A549 (cell line): Measurements from ENCODE around the gene DIRAS3. TPM values are rescaled to one million over a fixed set of nuclear protein-coding genes. Genes with fewer than 3 reads are reported as not detected.

Experiments used
- ATAC-seq, 2 experiments: fragments of 200-7000 bp in 1 of 2; fragments of >200 bp in 1 of 2; cut with Nextera tagmentation in 1 of 2; cut with Tn5 transposase in 1 of 2; 3 replicates each; pipeline versions ENCODE4 v1.8.0 to v1.9.1; 2018 to 2020; ENCODE audit warnings: mild to moderate bottlenecking in 1 of 2, moderate library complexity in 1 of 2
- CTCF ChIA-PET: fragments of 300-600 bp; sonication (Branson Sonifier 250); formaldehyde crosslinking; extraction: SDS; loops from one replicate; lab custom pipeline; 2021; ENCODE audit warnings: antibody characterized with exemption, inconsistent platforms; lab: Yijun Ruan, JAX
- POLR2A ChIA-PET: fragments of 350-600 bp; formaldehyde crosslinking; extraction: SDS; loops from one replicate; lab custom pipeline; 2021; ENCODE audit warnings: antibody characterized with exemption, inconsistent platforms; lab: Yijun Ruan, JAX
- DNase-seq, 2 experiments: peaks; one replicate each; pipeline versions ENCODE4 v3.0.0 to v3.0.0-alpha.2; 2011 to 2016; ENCODE audit warnings: low read depth in 1 of 2, low spot score in 1 of 2
- FAIRE-seq: peaks from 2 replicates; lab custom pipeline; 2011; peaks lifted over from hg19 to GRCh38; lab: Jason Lieb, UNC
- H3K27ac ChIP-seq, 2 experiments: fragments of >200 bp; sonication (Bioruptor Twin); formaldehyde crosslinking; 3 replicates each; pipeline ENCODE4 v1.5.1; 2016 to 2017
- H3K4me1 ChIP-seq: fragments of >200 bp; sonication (Bioruptor Twin); formaldehyde crosslinking; 3 replicates; pipeline ENCODE4 v1.6.1; 2016
- H3K4me2 ChIP-seq: fragments of >200 bp; sonication (Bioruptor Twin); formaldehyde crosslinking; 3 replicates; pipeline ENCODE4 v1.6.1; 2016
- H3K4me3 ChIP-seq: fragments of >200 bp; sonication (Bioruptor Twin); formaldehyde crosslinking; 3 replicates; pipeline ENCODE4 v1.5.1; 2016
- H3K9me3 ChIP-seq: fragments of >200 bp; sonication (Bioruptor Twin); formaldehyde crosslinking; 3 replicates; pipeline ENCODE4 v1.6.1; 2016
- BHLHE40 ChIP-seq: IDR thresholded peaks from 2 replicates; pipeline ENCODE4 v1.6.1; 2012; ENCODE audit warnings: low read depth, low read length, inconsistent platforms
- CEBPB ChIP-seq, 2 experiments: fragments of >200 bp in 1 of 2; sonication (Bioruptor Twin) in 1 of 2; formaldehyde crosslinking in 1 of 2; IDR thresholded peaks; 2 replicates each; pipeline ENCODE4 v1.6.1; 2012 to 2016
- EHMT2 ChIP-seq: fragments of 200-600 bp; sonication (generic); IDR thresholded peaks from 2 replicates; pipeline ENCODE4 v1.6.1; 2016; ENCODE audit warnings: antibody characterized with exemption, low read depth, mild to moderate bottlenecking, moderate library complexity
- FOSL2 ChIP-seq, 2 experiments: fragments of 450-650 bp in 1 of 2; fragments of >200 bp in 1 of 2; sonication (Bioruptor Twin) in 1 of 2; formaldehyde crosslinking; IDR thresholded peaks; 2 replicates each; pipeline versions ENCODE4 v1.5.0 to v1.6.1; 2016 to 2020; ENCODE audit warnings: mild to moderate bottlenecking in 1 of 2, moderate library complexity in 1 of 2
- GATA3 ChIP-seq: IDR thresholded peaks from 2 replicates; pipeline ENCODE4 v1.6.1; 2012; ENCODE audit warnings: borderline replicate concordance
- HDAC2 ChIP-seq: fragments of 200-600 bp; sonication (generic); IDR thresholded peaks from 2 replicates; pipeline ENCODE4 v1.6.1; 2016
- HEYL ChIP-seq: fragments of 250-450 bp; sonication (Bioruptor Pico); IDR thresholded peaks from 2 replicates; pipeline ENCODE4 v1.8.0; 2021; ENCODE audit warnings: mild to moderate bottlenecking, moderate library complexity
- HOXB5 ChIP-seq: fragments of 250-450 bp; sonication (Bioruptor Pico); IDR thresholded peaks from 2 replicates; pipeline ENCODE4 v1.5.0; 2020; ENCODE audit warnings: mild to moderate bottlenecking, moderate library complexity
- JUNB ChIP-seq: fragments of >200 bp; sonication (Bioruptor Twin); formaldehyde crosslinking; IDR thresholded peaks from 2 replicates; pipeline ENCODE4 v1.6.1; 2016
- KDM1A ChIP-seq: fragments of 200-600 bp; sonication (generic); IDR thresholded peaks from 2 replicates; pipeline ENCODE4 v1.6.1; 2016; ENCODE audit warnings: low read depth, mild to moderate bottlenecking
- KDM5A ChIP-seq: fragments of 200-600 bp; sonication (generic); IDR thresholded peaks from 2 replicates; pipeline ENCODE4 v1.6.1; 2016; ENCODE audit warnings: antibody characterized with exemption, mild to moderate bottlenecking
- NFE2L2 ChIP-seq: fragments of 150-350 bp; conservative IDR thresholded peaks from 2 replicates; pipeline ENCODE4 v1.6.1; 2014; ENCODE audit warnings: low read length
- NPAS2 ChIP-seq: fragments of 250-450 bp; sonication (Bioruptor Pico); IDR thresholded peaks from 2 replicates; pipeline ENCODE4 v1.8.0; 2022; ENCODE audit warnings: mild to moderate bottlenecking, moderate library complexity, borderline replicate concordance
- NR3C1 ChIP-seq: fragments of >200 bp; sonication (Bioruptor Twin); formaldehyde crosslinking; IDR thresholded peaks from 3 replicates; pipeline ENCODE4 v1.6.1; 2017
- POLR2AphosphoS2 ChIP-seq: conservative IDR thresholded peaks from 2 replicates; pipeline ENCODE4 v1.6.1; 2012; ENCODE audit warnings: low read length, improper control_type of control experiment, inconsistent platforms
- RARB ChIP-seq: fragments of 250-450 bp; sonication (Bioruptor Pico); IDR thresholded peaks from 2 replicates; pipeline ENCODE4 v1.8.0; 2021; ENCODE audit warnings: mild to moderate bottlenecking, moderate library complexity
- RNF2 ChIP-seq: fragments of 200-600 bp; sonication (generic); IDR thresholded peaks from 2 replicates; pipeline ENCODE4 v1.6.1; 2016; ENCODE audit warnings: low read depth, mild to moderate bottlenecking, antibody characterized with exemption, moderate library complexity, borderline replicate concordance
- TP53 ChIP-seq: fragments of 250-450 bp; sonication (Bioruptor Pico); IDR thresholded peaks from 2 replicates; pipeline ENCODE4 v1.5.0; 2021; ENCODE audit warnings: mild to moderate bottlenecking, moderate library complexity
- WGBS: methylation state at CpG from one replicate; pipeline ENCODE4 v1.1.6; 2017; ENCODE audit errors: missing lambda C conversion rate; 5-methylcytosine and 5-hydroxymethylcytosine counted together
- polyA plus RNA-seq, 4 experiments: library from polyadenylated mRNA; depleted of rRNA in 3 of 4; stranded (reverse); fragments of >200 nt; fragmentation: RNase III in 1 of 4; extraction: RNeasy Plus Mini Kit Qiagen cat#74134 plus additional on column Dnase treatment in 1 of 4; gene quantifications; 2 replicates in 3 of 4; 3 replicates in 1 of 4; pipeline ENCODE4 v1.2.3, GENCODE V29; 2011 to 2017
- TF ChIP-seq, protein P1 (sequence below): IDR thresholded peaks from 2 replicates; pipeline ENCODE4 v1.6.1; 2012
- TF ChIP-seq, protein P2 (sequence below): fragments of >200 bp; sonication (Bioruptor Twin); formaldehyde crosslinking; IDR thresholded peaks from 3 replicates; pipeline ENCODE4 v1.6.1; 2016

DIRAS3 gene
- polyA plus RNA-seq, 2 of the 4 experiments (the other 2 are of a cell fraction), result 1.8 to 3.6 TPM

DNA sequence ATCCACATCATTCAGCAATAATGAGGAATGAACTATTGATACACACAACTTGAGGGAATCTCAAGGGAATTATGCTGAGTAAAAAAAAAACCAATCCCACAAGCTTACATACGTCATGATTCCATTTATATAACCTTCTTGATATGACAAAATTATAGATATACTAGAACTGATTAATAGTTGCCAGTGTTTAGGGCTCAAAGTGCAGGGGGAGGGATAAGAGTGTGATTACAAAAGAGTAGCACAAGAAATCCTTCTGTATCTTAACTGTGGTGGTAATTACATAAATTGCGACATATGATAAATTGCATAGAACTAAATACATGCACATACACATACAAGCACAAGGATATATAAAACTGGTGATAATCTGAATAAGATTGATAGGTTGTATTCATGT is 13.5 kb downstream of the DIRAS3 start:
- DNase-seq, result no peak
- no peak overlapping the region for H3K4me3 ChIP-seq
- ChIA-PET CTCF (no interaction called here), POLR2A (no interaction called here)
- FAIRE-seq, result no peak
- no peaks in the 10 kb centered on the region for H3K4me1 ChIP-seq
- ATAC-seq, result no peak
- no peak overlapping the region for H3K27ac ChIP-seq
- 43% methylated on average over 2 of the region's 2 CpGs for WGBS
- TF ChIP-seq RNF2, result no peak
- no peak for TF ChIP-seq EHMT2
- no peak for TF ChIP-seq POLR2AphosphoS2
- TF ChIP-seq HEYL (CRISPR knock-in tag), result no peak
- no peak for TF ChIP-seq NR3C1
- H3K4me2 ChIP-seq, result no peak overlapping the region
- H3K9me3 ChIP-seq, result no peaks in the 10 kb centered on the region

DNA sequence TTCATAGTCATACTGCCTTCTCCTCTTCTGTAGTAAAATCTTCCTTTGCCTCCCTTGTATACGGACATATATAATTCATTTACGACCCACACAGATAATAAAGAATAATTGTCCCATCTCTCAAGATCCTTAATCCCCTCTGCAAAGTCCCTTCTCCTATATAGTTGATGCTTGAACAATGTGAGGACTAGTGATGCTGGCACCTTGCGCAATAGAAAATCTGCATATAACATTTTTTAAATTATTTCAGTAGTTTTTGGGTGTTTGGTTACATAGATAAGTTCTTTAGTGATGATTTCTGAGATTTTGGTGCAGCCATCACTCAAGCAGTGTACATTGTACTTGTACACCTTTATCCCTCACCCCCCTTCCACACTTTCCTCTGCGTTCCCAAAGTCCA is 21.0 kb downstream of the DIRAS3 start:
- 88% methylated on average over 4 of the region's 4 CpGs for WGBS
- H3K4me2 ChIP-seq, result no peak overlapping the region
- H3K4me1 ChIP-seq, result no peaks in the 10 kb centered on the region
- DNase-seq, result no peak
- ChIA-PET POLR2A (no interaction called here), CTCF (no interaction called here)
- ATAC-seq, result no peak
- no peak overlapping the region for H3K4me3 ChIP-seq
- H3K27ac ChIP-seq, result no peak overlapping the region
- no peak for FAIRE-seq
- no peaks in the 10 kb centered on the region for H3K9me3 ChIP-seq
- TF ChIP-seq CEBPB (IDR thresholded peaks at IDR 0.05) (peak in 1 of 2 experiments; percentile 44; a peak in 1 of 4 replicates), TP53 (CRISPR knock-in tag) (no peak), RARB (CRISPR knock-in tag) (no peak)

DNA sequence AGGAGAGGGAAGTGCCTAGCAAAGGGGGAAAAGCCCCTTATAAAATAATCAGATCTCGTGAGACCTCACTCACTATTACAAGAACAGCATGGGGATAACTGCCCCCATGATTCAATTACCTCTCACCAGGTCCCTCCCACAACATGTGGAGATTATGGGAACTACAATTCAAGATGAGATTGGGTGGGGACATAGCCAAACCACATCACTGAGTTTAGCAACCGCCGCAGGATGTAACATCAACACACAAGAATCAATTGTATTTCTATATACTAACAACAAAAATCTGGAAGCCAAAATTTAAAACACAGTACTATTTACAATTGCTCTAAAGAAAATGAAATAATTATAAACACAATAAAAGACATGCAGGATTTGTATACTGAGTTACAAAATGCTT is 21.9 kb downstream of the DIRAS3 start:
- DNase-seq (no peak), FAIRE-seq (no peak), ATAC-seq (no peak)
- POLR2A ChIA-PET, result no interaction called here
- Histone ChIP-seq H3K27ac (no peak overlapping the region), H3K4me1 (no peaks in the 10 kb centered on the region), H3K4me3 (no peak overlapping the region), H3K4me2 (no peak overlapping the region), H3K9me3 (no peaks in the 10 kb centered on the region)
- CTCF ChIA-PET, result no interaction called here
- WGBS, result 62% methylated on average over 3 of the region's 3 CpGs
- no peak for TF ChIP-seq NPAS2 (CRISPR knock-in tag)
- no peak for TF ChIP-seq POLR2AphosphoS2
- TF ChIP-seq GATA3, result no peak
- no peak for TF ChIP-seq JUNB
- TF ChIP-seq KDM1A, result no peak
- TF ChIP-seq, protein P1, sequence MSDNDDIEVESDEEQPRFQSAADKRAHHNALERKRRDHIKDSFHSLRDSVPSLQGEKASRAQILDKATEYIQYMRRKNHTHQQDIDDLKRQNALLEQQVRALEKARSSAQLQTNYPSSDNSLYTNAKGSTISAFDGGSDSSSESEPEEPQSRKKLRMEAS, result no peak
- TF ChIP-seq, protein P2, sequence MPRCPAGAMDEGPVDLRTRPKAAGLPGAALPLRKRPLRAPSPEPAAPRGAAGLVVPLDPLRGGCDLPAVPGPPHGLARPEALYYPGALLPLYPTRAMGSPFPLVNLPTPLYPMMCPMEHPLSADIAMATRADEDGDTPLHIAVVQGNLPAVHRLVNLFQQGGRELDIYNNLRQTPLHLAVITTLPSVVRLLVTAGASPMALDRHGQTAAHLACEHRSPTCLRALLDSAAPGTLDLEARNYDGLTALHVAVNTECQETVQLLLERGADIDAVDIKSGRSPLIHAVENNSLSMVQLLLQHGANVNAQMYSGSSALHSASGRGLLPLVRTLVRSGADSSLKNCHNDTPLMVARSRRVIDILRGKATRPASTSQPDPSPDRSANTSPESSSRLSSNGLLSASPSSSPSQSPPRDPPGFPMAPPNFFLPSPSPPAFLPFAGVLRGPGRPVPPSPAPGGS, result no peak
- TF ChIP-seq BHLHE40, result no peak

DNA sequence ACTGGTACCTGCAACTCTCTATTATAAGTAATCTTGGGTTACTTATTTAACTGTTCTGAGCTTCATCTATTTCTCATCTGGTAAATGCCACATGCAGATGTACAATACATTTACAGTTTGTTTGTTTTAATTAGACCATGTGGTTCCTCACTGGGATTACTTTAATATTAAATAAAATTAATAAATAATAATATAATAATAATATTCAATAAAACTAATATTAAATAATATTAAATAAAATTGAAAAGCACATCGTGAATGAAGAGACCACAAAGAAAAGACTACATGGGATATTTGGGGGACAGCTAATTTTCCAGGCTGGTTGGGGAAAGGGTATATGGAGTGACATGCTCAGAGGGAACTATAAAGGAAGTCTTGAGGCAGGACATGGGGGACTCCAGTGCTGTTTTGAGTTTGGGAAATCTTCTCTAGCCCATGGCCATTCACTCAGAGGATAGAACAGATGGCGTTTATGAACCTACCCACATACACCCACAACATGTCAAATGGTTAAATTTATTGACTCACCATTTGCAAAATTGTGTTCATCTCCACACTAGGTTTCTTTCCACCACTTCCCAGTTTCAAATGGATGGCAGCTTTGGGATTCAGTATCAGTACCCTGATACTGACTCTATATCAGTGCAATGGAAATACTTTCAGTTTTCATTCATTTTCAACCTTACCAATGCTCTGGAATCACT is 25.6 kb downstream of the DIRAS3 start:
- ATAC-seq, result no peak
- FAIRE-seq, result no peak
- no peak overlapping the region for H3K4me2 ChIP-seq
- TF ChIP-seq, protein P1, result no peak
- TF ChIP-seq HDAC2 (no peak), FOSL2 (IDR thresholded peaks at IDR 0.05) (no peak), FOSL2 (CRISPR knock-in tag; IDR thresholded peaks at IDR 0.05) (no peak), KDM5A (no peak), HOXB5 (CRISPR knock-in tag) (no peak), NFE2L2 (no peak)
- ChIA-PET POLR2A (no interaction called here), CTCF (no interaction called here)
- H3K27ac ChIP-seq, result no peak overlapping the region
- WGBS, result 32% methylated on average over 2 of the region's 2 CpGs
- no peak for DNase-seq
- H3K9me3 ChIP-seq, result no peaks in the 10 kb centered on the region
- no peak overlapping the region for H3K4me3 ChIP-seq
- no peaks in the 10 kb centered on the region for H3K4me1 ChIP-seq
